GM12801 (cell line): ENCODE results near the gene FGD2.

ENCODE experiments used
- CTCF ChIP-seq: IDR thresholded peaks from one replicate; pipeline ENCODE4 v1.5.1; 2011; ENCODE audit warnings: control low read depth; ENCODE audit not compliant: insufficient read length; ENCODE audit errors: extremely low read depth

The FGD2 gene

GRCh38 chr6:37048403-37048850 lies 43.0 kb downstream of the FGD2 start:
- TF ChIP-seq CTCF, result no peak

- no peak for TF ChIP-seq CTCF
These were observed 43.6 kb downstream of the FGD2 start for GRCh38 chr6:37048851-37049757.

- no peak for TF ChIP-seq CTCF
These were observed 44.2 kb downstream of the FGD2 start for GRCh38 chr6:37049758-37050044.

- TF ChIP-seq CTCF, result no peak
These were observed 44.8 kb downstream of the FGD2 start for GRCh38 chr6:37050045-37050853.

GRCh38 chr6:37050854-37051137 lies 45.3 kb downstream of the FGD2 start:
- TF ChIP-seq CTCF, result no peak

- TF ChIP-seq CTCF, result no peak
These were observed 45.9 kb downstream of the FGD2 start for GRCh38 chr6:37051138-37052026.
